ENCODE data around the gene EGR1. TPM values are rescaled to one million over a fixed set of nuclear protein-coding genes. Genes with fewer than 3 reads are reported as not detected.

Gene EGR1
- total RNA-seq, 3 donors from 2014 or later = 11.8 to 61.0 (median 18.4) TPM

- no peak for TF ChIP-seq POLR2A (IDR thresholded peaks at IDR 0.05)
- TF ChIP-seq POLR2AphosphoS5 (IDR thresholded peaks at IDR 0.05) = no peak
- TF ChIP-seq CTCF (IDR thresholded peaks at IDR 0.05) = no peak
- no peak overlapping the region for H3K4me3 ChIP-seq
- no peaks in the 10 kb centered on the region for H3K36me3 ChIP-seq
- H3K27ac ChIP-seq = no peak overlapping the region
- H3K4me1 ChIP-seq = peaks cover 3 to 4% of the 10 kb centered on the region in 2 donors
- intact Hi-C loops (cut with DNase I; ENCODE audit: low total_unique reads) = no loop called here
- H3K27me3 ChIP-seq = no peaks in the 10 kb centered on the region
- DNase-seq (ENCODE audit: low spot score in 2 of 2) = no peak
- H3K9me3 ChIP-seq = no peaks in the 10 kb centered on the region
Observed at GRCh38 chr5:138444078-138444773, 21.1 kb upstream of the EGR1 start.

GRCh38 chr5:138444774-138445546 is 20.3 kb upstream of the EGR1 start:
- no peak overlapping the region for H3K27ac ChIP-seq
- no peaks in the 10 kb centered on the region for H3K36me3 ChIP-seq
- no peak for DNase-seq (ENCODE audit: low spot score in 2 of 2)
- peaks cover 0 to under 1% of the 10 kb centered on the region in 2 donors for H3K4me1 ChIP-seq
- H3K27me3 ChIP-seq = no peaks in the 10 kb centered on the region
- H3K4me3 ChIP-seq = no peak overlapping the region
- intact Hi-C loops (cut with DNase I; ENCODE audit: low total_unique reads) = no loop called here
- no peak for TF ChIP-seq CTCF (IDR thresholded peaks at IDR 0.05)
- TF ChIP-seq POLR2A (IDR thresholded peaks at IDR 0.05) = no peak
- no peak for TF ChIP-seq POLR2AphosphoS5 (IDR thresholded peaks at IDR 0.05)
- H3K9me3 ChIP-seq = no peaks in the 10 kb centered on the region

GRCh38 chr5:138445547-138446271 is 19.6 kb upstream of the EGR1 start:
- no peak overlapping the region for H3K4me3 ChIP-seq
- H3K4me1 ChIP-seq = peaks cover 0 to 3% of the 10 kb centered on the region in 2 donors
- no peak for DNase-seq (ENCODE audit: low spot score in 2 of 2)
- H3K9me3 ChIP-seq = no peaks in the 10 kb centered on the region
- no peaks in the 10 kb centered on the region for H3K27me3 ChIP-seq
- intact Hi-C loops (cut with DNase I; ENCODE audit: low total_unique reads) = no loop called here
- TF ChIP-seq POLR2A (IDR thresholded peaks at IDR 0.05) (no peak), CTCF (IDR thresholded peaks at IDR 0.05) (no peak), POLR2AphosphoS5 (IDR thresholded peaks at IDR 0.05) (no peak)
- H3K27ac ChIP-seq = no peak overlapping the region
- no peaks in the 10 kb centered on the region for H3K36me3 ChIP-seq

GRCh38 chr5:138448070-138448469 is 17.2 kb upstream of the EGR1 start:
- intact Hi-C loops (cut with DNase I; ENCODE audit: low total_unique reads) = no loop called here
- H3K36me3 ChIP-seq = no peaks in the 10 kb centered on the region
- TF ChIP-seq POLR2A (IDR thresholded peaks at IDR 0.05) (no peak), CTCF (IDR thresholded peaks at IDR 0.05) (no peak), POLR2AphosphoS5 (IDR thresholded peaks at IDR 0.05) (no peak)
- no peak overlapping the region for H3K4me3 ChIP-seq
- H3K9me3 ChIP-seq = no peaks in the 10 kb centered on the region
- no peak overlapping the region for H3K27ac ChIP-seq
- DNase-seq (ENCODE audit: low spot score in 2 of 2) = no peak
- peaks cover 0 to 3% of the 10 kb centered on the region in 2 donors for H3K4me1 ChIP-seq
- no peaks in the 10 kb centered on the region for H3K27me3 ChIP-seq
